Measurements from ENCODE around the gene LIN9.
A peak's percentile ranks its signal among the peaks of the same experiment; 100 is the strongest.
"Not testable (repeated sequence)": the region's sequence is repeated elsewhere in the genome, so short reads cannot be mapped to it uniquely, and the experiment has no call there.

The LIN9 gene, protein sequence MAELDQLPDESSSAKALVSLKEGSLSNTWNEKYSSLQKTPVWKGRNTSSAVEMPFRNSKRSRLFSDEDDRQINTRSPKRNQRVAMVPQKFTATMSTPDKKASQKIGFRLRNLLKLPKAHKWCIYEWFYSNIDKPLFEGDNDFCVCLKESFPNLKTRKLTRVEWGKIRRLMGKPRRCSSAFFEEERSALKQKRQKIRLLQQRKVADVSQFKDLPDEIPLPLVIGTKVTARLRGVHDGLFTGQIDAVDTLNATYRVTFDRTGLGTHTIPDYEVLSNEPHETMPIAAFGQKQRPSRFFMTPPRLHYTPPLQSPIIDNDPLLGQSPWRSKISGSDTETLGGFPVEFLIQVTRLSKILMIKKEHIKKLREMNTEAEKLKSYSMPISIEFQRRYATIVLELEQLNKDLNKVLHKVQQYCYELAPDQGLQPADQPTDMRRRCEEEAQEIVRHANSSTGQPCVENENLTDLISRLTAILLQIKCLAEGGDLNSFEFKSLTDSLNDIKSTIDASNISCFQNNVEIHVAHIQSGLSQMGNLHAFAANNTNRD

DNA sequence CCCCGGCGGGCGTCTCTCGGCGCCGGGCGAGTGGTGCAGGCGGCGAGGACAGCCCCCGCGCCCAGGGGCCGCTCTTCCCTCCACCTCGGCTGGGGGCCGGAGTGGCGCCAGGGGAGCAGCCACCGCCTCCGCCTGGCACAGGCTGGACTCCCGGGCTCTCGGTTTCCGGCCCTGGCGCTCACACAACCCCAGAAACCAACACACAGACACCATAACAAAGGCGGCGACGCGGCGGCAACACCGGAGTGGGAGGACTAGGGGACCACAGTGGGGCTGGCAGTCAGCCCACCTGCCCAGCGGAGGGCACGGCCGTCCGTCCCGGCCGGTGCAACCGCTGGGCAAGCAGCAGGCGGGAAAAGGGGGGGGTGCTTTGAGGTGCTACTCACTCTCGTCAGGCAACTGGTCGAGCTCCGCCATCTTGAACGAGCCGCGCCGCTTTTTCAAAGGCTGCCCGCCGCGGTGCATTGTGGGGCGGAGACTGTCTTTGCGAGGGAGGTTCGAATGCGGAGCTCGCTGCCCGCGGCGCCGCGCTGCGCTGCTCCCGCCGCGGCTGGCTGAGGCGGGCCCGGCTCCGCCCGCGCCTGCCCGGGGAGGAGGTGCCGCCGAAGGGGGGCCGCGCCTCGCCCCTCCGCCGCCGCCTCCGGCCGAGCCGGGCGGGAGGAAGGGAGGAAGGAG is at the start of gene LIN9:
TSS of gene LIN9 (minus strand) at position 442 of the 675 bp plus-strand sequence. CDS start at position 417, 25 bp downstream.
- DNase-seq: peak; percentile 98

DNA sequence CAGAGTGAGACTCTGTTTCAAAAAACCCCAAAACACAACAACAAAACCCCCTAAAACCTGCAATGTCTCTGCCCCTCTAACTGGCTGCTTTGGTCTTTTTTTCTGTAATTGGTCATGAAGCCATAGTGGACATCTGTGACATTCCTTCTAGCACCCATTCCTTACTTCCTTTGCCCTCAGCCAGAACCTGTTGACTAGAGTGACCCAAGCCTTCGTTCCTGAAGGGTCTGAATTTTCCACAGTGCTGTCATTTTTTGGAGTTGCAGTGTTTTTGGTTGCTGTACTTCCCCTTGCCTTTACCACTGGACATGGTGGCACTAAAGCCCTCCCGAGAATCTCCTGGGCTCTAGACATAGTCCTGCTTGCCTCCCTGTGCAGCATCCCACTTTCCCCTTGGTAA is 48.5 kb upstream of the LIN9 start:
- peak; percentile 39 for DNase-seq

DNA sequence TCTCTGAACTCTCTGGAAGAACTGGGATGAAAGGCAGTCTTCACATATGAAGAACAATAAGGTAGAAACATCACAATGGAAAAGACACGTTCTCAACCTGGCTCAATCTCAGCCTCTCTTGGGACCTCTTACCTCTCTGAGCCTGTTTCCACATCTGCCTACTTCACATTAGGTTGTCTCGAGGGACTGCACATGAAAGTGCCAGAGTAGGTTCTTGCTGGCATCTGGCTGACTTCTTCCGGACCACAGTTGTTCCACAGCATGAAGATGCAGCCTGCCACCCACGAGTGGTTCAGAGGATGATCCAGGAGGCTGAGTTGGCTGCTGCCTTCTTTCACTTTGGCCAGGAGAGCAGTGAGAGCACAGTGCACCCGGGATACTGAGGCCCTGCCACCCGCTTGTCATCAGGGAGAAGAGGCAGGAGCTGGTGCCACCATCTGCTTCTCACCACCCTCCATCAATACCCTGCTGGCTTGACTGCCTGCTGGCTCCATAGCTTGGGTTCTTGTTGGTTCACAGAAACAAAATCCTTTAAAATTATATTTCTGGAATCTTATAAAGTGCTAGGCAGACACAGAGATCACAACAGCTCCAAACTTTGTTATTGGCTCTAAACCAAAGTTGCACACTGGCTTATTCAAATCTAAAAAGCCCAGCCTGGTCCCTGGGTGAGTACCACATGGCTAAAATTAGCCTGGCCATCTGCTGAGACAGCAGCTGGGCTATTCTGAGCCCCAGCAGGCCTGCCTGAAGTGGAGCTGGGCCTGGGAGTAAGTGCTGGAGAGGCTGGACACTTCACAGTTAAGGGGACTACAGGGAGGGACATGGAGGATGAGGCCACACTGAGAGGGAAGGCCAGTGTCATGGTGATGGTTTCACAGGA is 46.9 kb upstream of the LIN9 start:
- DNase-seq: peak; percentile 45

DNA sequence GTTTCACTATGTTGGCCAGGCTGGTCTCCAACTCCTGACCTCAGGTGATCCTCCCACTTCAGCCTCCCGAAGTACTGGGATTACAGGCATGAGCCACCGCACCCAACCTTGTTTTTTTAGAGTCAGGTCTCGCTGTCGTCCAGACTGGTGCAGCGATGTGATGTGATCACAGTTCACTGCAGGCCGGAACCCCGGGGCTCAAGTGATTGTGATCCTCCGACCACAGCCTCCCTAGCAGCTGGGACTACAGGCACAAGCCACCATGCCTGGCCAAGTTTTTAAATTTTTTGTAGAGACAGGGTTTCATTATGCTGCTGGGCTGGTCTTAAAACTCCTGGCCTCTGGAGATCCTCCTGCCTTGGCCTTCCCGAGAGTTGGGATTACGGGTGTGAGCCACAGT is 46.1 kb upstream of the LIN9 start:
- DNase-seq: no peak

DNA sequence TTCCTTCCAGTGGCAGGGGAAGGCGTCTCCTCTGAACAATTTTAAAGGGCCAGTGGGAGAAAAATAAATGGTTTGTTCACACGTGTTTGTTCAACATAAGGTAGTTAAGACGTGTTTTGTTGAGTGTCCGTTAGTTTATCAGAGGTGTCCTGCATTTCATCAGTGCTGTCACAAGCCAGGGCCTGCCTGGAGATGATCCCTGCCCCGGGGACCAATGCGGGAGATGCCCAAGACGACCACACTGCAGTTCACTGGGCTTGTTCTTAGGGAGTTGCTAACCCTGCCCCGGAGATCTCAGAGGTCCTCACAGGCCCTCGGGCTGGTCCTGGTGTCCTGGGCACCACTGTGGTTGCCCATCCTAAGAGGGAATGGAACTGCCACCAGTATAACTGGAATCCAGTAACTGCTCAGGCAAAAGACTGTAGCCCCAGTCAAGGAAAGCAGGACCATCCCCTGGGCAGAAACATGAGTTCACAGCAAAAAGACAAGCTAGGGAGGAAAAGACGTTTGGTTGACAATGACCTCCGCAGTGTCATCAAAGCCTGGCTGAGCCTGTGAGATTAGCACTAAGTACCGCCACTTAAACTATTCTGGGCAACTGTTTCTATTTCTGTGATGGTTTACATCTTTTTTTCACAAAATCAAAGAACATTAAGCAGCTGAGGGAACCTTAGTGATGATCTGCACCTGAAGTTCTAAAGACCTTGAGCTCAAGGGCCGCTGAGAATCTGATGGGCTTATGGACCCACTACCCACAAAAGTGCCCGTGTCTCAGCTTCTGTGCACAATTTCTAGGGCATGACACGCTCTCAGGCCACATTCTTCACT is 44.9 kb upstream of the LIN9 start:
- no peak for DNase-seq

DNA sequence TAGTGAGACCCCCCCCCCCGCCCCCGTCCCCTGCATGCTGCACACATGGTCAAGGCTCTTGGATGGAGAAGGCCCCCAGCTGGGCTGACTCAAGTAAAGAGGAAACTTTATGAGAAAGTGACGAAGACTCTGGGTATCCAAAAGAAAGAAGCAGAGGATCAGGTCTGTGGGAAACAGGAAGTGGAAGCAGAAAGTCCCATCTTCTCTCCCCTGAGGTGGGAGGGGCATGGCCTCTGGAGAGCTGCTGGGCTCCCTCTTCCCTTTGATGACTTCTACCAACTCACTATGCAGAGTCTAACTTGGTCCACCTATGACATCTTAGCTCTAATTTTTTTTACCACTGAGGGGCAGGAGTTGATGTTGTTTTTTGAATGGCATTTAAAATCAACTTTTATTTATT is 42.7 kb upstream of the LIN9 start:
- DNase-seq: no peak

DNA sequence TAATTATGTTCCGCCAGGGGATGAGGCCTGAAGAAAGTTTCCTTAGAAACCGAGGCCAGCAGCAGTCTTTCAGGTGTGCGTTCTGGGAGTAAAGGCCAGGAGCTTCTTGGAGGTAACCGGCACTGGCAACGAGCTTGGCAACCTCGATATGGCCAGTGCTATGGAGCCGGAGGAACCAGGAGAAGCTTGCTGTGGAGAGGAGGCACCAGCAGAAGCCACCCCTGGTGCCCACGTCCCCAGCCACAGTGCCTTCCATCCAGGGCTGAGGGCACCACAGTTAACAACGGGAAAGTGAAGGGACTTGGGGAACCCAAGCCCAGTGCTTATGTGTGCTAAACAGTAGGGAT is 41.5 kb upstream of the LIN9 start:
- no peak for DNase-seq

DNA sequence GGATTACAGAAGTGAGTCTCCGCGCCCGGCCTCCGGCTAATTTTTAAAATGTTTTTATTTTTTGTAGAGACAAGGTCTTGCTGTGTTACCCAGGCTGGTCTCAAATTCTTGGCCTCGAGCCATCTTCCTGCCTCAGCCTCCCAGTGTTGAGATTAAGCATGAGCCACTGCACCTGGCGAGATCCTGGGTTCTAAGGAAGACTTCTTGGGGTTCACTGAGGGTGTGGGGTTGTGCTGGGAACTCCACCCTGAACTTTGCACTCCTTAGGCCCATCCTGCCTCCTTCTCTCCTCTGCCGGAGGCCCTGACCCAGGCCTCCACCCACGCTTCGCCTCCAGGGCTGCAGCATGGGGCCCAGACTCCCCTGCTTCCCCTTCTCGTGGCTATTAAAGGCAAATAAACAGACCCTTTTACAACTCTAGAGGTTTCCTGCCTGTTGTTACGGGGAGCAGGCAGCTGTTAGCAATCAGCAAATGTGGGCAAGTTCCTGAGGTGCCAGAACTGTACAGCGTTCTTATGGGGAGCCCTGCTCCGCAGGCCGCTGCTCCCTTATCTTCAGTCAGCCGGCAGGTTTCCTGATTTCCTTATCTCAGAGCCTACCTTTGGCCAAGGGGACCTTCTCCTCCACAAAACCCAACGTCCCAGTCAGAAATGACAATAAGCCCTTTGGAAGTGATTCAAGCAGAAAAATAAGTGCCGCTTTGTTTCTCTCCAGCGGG is 41.0 kb upstream of the LIN9 start:
- DNase-seq: no peak

DNA sequence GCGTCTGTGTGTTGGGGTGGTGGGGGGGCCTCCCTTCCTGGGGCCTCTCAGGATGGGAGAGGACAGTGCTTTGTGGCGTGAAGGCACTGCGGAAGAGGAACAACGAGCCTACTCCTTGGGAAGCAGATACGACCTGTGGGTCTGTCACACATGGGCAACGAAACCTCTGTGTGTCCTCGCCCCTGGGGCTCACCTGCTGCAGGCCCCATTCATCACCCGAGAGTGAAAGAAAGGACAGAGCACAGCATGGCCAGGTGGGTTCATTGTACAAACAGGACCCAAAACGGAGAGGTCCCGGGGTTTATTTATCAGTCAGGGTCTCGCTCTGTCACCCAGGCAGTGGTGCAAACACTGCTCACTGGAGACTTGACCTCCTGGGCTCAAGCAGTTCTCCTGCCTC is 40.1 kb upstream of the LIN9 start:
- DNase-seq: no peak

DNA sequence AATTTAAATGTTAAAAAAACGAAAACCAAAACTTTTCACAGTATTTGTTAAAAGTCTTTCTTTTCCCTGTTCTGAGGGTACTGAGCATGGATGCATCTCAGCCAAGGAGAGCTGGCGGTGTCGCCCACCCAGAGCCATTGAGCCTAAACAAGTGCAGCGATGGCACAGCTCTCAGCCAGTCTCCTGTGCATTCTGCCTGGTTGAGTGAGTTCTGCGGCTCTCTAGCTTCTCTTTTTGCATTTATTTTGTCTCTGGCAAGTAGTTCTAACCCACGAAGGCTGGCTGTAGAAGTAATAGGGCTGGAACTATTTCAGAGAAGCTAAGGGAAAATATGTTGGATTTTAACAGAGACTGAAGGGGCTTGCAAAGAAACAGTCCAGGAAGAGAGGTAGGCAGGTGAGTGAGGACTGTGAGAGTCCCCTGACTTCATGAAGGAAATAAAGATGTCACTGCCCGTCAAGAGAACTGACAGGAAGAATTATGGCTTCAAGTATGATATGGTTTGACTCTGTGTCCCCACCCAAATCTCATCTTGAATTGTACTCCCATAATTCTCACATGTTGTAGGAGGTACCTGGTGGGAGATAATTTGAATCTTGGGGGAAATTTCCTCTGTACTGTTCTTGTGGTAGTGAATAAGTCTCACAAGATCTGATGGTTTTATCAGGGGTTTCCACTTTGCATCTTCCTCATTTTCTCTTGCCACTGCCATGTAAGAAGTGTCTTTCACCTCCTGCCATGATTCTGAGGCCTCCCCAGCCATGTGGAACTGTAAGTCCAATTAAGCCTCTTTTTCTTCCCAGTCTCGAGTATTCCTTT is 35.7 kb upstream of the LIN9 start:
- peak; percentile 24 for DNase-seq

DNA sequence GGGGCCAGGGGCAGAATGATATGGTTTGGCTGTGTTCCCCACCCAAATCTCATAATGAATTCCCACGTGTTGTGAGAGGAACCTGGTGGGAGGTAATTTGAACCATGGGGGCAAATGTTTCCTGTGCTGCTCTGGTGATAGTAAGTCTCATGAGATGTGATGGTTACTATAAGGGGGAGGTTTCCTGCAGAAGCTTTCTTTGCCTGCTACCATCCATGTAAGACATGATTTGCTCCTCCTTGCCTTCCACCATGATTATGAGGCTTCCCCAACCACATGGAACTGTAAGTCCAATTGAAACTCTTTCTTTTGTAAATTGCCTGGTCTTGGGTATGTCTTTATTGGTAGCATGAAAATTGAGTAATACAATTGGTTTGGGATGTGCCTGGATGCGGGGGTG is 33.7 kb upstream of the LIN9 start:
- DNase-seq: no peak

DNA sequence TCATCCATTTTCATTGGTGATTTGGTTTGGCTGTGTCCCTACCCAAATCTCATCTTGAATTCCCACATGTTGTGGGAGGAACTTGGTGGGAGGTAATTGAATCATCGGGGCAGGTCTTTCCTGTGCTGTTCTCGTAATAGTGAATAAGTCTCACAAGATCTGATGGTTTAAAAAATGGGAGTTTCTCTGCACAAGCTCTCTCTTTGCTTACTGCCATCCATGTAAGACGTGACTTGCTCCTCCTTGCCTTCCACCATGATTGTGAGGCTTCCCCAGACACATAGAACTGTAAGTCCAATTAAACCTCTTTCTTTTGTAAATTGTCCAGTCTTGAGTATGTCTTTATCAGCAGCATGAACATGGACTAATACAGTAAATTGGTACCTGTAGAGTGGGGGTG is 31.1 kb upstream of the LIN9 start:
- not testable (repeated sequence) for DNase-seq

DNA sequence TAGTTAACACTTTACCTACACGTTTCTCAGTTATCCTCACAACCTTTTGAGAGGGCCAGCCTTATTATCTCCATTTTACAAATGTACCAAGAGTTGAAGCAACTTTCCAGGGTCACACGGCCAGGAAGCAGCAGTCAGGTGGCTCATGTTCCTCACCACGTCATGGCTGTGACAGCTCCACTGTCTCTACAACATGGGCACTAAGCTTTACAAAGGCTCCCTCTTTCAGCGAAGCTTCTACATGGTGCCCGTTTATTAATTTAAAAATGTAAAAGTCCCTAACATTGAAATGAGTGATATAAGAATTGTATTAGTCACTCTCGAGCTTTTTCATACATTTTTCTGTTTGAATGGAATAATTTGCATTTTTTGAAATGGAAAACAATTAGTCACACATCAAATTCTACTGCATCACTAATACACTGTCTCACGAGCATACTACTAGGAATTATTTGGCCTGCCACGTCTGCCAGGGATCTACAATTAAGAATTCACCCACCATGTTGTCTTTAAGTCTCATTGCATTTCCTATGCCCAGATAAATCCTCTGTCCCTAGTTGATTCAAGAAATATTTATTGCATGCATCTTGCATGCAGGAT is 28.4 kb upstream of the LIN9 start:
- DNase-seq: no peak

DNA sequence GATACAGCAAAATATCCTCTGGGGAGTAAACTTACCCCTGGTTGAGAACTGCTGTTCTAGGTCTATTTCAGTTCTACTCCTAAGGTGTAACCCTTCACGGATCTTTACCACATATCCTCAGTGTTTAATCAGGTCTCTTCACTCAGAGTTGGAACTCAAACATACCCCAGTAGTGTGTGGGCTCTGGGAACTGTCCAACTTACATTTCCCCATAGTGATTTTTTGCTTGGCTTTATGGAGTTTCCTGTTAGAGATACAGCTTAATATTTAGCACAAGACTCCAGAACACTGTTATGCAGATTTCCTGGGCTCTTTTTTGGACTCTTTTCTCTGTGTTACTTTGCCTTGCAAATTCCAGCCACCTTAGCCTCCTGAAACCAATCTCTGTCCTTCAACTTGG is 26.7 kb upstream of the LIN9 start:
- no peak for DNase-seq

DNA sequence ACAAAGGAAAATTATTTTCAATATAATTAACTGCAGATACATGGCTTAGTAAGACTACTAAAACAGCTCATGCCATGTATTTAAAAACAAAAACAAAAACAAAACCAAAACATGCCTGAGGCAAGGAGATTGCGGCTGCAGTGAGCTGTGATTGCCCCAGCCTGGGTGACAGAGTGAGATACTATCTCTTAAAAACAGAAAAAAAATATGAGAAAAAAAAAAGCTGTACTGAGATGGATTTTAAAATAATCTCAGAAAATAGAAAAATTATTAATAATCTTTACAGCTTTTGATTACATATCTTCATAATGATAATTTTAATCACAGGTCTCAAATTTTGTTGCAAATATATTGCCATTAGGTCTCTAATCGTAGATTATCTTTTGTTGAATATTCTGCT is 24.0 kb upstream of the LIN9 start:
- no peak for DNase-seq

DNA sequence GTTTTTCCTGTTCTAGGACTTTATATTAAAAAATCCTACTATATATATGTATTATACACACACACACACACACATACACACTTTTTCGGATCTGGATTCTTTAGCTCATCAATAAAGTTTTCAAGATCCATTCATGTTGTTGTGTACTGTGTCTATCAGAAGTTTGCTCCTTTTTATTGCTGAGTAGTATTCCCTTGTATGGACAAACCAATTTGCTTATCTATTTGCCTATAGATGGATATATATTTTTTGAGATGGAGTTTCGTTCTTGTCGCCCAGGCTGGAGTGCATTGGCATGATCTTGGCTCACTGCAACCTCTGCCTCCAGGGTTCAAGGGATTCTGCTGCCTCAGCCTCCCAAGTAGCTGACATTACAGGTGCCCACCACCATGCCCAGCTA is 20.3 kb upstream of the LIN9 start:
- DNase-seq: no peak

DNA sequence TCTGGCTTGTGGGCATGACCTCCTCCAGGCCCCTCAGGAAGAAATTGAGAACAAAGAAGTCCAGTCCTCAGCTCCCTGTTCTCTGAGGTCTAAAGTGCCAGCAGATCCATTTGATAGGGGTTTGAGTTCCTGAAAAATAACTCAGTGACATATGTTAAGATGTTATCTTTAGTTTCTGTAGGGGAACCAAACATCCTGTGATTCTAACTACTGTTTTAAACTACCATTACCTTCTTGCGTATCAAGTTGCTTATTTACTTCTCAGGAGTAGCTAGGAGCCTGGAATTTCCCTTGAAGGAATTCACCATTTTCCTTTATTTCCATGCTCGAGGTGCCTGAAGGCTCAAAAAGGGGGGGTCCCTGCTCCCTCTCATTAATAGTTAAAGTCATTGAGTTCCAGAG is 18.8 kb upstream of the LIN9 start:
- no peak for DNase-seq

DNA sequence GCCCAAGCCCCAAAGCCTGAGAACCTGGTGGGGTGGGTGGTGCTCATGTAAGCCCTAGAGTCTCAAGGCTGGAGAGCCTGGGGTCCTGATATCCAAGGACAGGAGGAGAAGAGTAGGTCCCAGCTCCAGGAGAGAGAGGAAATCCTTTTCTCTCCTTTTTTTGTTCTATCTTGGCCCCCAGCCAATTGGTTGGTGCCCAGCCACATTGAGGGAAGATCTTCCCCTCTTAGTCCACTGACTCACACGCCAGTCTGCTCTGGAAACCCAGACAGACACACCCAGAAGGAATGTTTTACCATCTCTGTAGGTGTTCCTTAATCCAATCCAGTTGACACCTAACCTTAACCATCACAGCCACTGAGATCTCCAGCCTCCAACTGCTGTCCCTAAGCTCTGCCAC is 16.2 kb upstream of the LIN9 start:
- no peak for DNase-seq

DNA sequence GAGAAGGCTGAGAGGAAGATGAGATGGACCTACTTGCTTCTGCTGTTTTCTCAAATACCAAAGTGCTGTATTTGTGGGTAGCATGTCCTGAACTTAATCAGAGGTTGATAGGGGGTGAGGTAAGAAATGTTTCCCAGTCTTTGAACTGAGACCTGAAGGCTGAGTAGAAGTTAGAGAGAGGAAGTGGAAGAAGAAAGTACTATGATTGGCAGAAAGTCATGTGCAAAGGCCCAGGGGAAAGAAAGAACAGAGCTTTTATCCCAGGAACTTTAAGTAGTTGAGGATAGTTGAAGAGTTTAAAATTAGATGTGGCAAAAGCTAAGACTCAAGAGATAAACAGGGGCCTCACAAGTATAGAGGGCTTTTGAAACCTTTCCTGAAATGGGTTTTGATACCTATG is 15.5 kb upstream of the LIN9 start:
- no peak for DNase-seq

DNA sequence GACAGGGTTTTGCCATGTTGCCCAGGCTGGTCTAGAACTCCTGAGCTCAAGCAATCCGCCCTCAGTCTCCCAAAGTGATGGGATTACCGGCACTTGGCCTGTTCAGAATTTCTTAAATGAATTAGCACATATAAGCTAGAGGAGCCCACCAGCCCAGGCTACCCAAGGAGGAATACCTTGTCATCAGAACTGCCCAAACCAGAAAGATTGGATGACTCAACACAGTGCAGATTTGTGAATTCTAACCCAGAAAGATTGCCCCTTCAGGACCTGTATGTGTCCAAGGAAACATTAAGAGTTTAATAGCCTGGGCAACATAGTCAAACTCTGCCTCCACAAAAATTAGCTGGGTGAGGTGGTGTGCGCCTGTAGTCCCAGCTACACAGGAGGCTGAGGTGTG is 14.0 kb upstream of the LIN9 start:
- no peak for DNase-seq

DNA sequence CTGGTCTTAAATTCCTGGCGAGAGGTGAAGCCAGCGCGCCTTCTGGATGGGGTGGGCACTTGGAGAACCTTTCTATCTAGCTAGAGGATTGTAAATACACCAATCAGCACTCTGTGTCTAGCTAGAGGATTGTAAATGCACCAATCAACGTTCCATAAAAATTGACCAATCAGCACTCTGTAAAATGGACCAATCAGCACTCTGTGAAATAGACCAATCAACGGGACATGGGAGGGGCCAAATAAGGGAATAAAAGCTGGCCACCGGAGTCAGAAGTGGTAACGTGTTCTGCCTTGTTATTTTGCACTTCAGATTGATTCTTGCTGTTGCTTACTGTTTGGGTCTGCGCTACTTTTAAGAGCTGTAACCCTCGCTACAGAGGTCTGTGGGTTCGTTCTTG is 12.0 kb upstream of the LIN9 start:
- DNase-seq: no peak

Data from activated effector memory CD4-positive, alpha-beta T cell treated with anti-CD3 and anti-CD28 coated beads, Interleukin-2, amount 50 U/mL, for 16 hours (primary cell).